ENCODE measurements around the gene PQBP1.

Gene PQBP1

DNA sequence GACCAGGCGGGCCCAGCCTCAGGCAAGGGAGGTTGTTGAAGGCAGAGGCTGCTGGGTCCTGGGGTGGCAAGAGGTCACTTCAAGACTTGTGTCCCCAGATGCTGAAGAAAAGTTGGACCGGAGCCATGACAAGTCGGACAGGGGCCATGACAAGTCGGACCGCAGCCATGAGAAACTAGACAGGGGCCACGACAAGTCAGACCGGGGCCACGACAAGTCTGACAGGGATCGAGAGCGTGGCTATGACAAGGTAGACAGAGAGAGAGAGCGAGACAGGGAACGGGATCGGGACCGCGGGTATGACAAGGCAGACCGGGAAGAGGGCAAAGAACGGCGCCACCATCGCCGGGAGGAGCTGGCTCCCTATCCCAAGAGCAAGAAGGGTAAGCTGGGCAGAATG is 4.4 kb downstream of the PQBP1 start:
- DNase-seq (ENCODE audit: low read depth in 3 of 3): no peak

DNA sequence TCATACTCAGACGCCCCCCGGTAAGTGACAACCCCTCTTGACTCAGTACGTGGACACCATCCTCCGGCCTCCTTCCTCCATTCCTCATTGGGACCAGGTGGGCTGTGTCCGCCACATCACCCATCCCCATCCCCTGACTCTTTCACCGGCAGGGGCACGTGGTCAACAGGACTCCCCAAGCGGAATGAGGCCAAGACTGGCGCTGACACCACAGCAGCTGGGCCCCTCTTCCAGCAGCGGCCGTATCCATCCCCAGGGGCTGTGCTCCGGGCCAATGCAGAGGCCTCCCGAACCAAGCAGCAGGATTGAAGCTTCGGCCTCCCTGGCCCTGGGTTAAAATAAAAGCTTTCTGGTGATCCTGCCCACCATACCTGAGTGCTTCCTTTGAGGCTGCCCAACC is 5.0 kb downstream of the PQBP1 start:
- no peak for DNase-seq (ENCODE audit: low read depth in 3 of 3)

DNA sequence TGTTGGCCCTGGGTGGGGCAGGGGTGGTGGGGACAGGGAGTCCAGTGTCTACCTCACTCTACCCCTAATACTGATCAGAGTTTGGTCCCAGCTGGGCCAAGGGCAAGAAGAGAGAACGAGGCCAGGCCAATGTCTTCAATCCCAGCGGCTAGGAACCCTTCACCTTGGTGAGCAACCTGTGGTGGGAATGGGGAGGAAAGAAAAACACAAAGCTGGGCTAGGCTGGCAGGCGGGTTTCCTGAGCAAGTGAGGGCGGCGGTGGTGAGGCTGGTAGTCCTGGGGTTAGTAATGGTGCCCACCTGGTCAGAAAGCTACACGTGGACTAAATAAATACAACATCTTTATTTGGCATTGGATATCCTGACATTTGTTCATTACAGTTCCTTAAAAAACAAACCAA is 5.6 kb downstream of the PQBP1 start:
- DNase-seq (ENCODE audit: low read depth in 3 of 3): no peak

DNA sequence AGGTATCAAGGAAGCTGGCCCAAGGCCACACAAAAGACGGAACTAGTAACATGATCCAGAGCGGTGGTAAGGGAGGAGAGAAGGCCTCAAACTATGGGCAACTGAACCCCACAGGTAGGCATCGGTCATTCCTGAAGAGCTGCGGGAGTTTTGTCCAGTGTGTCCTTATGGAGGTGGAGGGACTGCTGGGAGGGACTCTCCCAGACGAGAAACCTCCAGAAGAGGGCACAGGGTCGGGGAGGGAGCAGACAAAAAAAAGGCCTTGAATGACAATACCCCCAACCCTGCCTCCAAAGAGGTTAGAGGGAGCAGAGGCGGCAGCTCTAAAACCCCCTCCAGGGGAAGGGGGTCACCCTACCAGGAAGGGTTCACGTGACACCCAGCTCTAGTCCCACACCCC is 6.5 kb downstream of the PQBP1 start:
- no peak for DNase-seq (ENCODE audit: low read depth in 3 of 3)

DNA sequence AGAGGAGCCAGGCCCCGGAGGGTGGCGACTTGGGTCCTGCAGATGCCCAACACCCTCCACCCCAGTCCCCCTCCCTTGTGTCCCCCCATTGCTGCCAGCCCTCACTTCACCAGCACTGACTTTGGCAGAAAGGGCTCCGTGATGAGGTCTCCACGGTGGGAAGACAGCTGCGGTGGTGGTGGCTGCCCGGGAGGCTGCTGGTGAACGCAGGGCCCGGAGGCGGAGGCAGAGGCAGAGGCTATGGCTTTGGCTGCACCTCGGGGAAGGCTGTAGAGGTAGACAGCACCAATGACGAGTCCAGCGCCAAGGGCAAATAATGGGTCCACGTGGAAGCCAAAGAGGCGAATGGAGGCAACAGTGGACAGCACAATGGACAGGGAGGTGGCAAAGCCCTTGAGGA is 6.9 kb downstream of the PQBP1 start:
- DNase-seq (ENCODE audit: low read depth in 3 of 3): no peak

DNA sequence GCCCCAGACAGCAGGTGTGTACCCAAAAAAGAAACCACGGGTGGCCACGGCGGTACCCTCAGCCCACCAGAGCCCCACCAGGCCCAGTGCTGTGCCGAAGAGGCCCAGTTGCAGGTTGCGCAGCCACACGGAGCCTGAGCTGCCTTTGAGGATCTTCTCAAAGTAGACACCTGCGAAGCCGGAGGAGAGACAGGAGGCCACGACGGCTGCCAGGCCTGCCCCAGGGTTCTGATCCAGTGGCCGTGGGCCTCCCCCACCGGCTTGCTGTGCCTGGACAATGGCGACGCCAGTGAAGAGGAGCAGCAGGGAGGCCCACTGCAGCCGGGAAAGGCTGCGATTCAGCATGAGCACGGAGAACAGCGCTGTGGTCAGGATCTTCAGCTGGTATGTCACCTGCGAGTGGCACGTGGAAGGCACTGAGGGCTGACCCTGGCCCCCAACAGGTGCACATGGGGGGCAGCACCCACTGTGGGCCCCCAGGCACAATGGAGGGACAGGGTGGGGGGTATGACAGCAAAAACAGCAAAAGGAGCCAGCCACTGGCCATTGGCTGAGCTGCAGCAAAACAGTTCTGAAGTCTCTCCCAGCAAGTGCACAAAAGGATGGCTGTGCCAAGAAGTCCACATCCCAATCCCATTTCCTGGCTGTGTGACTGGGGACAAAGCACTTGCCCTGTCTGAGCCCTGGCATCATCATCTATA is 7.5 kb downstream of the PQBP1 start:
- DNase-seq (ENCODE audit: low read depth in 3 of 3): no peak

DNA sequence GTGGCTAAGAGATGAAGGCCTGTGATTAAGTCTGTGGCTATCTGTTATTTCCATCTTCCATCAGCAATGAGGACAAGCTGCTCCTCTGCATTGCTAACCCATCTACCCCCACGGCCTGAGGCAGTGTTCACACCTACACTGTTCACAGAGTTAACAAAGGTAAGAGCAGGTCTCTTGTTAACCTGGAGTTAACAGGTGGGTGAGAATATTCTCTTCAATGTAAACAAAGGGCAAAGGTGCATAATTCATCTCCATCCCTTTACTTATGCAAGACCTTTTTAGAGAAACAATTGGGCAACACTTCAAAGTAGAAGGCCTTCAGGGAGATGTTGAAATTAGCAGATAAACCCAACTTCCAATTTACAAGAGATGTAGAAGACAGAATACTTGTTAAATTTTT is 10.9 kb downstream of the PQBP1 start:
- no peak for DNase-seq (ENCODE audit: low read depth in 3 of 3)

DNA sequence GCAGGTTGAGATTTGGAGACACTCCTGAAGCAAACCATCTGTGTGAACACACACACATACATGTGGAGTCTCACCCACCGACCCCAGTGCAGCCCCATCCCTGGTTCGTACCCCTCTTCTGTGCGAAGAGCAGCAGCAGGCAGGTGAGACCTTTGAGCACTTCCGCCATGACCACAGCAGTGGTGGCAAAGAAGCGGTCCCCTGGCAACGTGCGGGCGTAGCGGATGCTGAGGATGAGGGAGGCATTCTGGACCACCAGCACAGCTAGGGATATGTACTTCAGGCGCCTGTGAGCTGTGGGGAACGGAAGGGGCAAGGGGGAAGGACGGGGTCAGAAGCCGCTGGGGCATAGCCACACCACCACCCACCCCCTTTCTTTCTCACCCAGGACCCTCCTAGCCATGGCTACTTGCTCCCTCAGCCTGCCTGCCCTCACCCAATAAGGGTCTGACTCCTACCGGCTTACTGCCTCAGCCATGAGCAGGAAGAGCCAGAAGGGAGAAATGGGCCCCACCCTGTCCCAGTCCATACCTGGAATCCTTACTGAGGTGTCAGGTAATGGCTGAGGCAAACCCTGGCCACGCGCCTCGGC is 12.1 kb downstream of the PQBP1 start:
- no peak for DNase-seq (ENCODE audit: low read depth in 3 of 3)

DNA sequence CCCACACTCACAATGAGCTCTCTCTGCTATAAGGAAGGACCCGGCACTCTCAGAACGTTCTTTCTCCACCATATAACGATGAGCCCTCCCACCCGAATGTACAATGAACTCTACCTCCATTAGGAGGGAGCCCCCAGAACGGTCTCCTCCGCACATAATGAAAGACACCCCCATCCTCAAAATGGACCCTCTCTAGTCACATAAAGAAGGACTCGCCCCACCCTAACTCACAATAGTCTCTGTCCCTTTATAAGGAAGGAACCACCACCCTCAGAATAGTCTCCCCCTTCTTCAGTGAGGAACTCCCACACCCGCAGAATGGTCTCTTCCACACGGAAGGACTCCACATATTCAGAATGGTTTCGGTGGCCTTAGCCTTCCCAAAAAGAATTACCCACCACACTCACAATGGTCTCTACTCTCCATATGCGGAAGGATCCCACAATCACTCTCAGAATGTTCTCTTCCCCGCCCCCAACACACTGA is 13.2 kb downstream of the PQBP1 start:
- no peak for DNase-seq (ENCODE audit: low read depth in 3 of 3)

DNA sequence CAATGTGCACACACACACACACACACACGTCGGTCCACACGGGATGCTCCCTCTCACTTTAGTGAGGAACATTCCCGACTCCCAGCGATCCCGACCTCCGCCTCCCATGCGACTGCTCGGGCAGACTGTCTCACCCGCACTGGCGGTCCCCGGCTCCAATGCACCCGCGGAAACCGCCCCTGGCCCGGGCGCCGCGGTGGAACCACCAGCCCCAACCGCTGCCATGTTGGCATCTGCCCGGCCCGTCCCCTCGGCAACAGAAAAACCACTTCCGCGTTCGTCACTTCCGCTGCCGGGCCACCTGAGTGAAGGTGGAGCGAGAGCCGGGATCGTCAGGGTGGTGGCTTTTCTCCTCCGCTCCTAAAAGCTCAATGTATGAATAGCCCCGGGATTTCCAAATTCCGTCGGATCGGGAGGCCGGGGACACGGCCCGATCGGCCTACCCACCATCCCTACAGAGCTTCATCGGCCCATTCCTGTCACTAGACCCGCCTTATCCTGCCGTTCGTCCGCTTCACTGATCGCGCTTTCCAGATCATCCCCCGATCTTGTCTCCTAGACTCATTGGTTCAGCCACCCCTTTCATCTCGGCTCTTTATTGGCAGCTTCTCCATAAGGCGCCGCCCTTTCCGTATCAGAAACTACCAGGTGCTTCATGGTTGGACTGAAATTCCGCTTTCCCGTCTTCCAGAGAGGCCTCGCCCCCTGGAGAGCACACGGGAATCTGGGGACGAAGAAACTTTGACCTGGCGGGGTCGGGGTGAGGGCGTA is 13.9 kb downstream of the PQBP1 start, which contains the start of gene SLC35A2:
Gene SLC35A2 (minus strand): TSS at position 235 of the 771 bp plus-strand sequence. CDS start 10 bp downstream, at position 225.
- peak; percentile 71 to 74 (median 72) for DNase-seq (ENCODE audit: low read depth in 3 of 3)

DNA sequence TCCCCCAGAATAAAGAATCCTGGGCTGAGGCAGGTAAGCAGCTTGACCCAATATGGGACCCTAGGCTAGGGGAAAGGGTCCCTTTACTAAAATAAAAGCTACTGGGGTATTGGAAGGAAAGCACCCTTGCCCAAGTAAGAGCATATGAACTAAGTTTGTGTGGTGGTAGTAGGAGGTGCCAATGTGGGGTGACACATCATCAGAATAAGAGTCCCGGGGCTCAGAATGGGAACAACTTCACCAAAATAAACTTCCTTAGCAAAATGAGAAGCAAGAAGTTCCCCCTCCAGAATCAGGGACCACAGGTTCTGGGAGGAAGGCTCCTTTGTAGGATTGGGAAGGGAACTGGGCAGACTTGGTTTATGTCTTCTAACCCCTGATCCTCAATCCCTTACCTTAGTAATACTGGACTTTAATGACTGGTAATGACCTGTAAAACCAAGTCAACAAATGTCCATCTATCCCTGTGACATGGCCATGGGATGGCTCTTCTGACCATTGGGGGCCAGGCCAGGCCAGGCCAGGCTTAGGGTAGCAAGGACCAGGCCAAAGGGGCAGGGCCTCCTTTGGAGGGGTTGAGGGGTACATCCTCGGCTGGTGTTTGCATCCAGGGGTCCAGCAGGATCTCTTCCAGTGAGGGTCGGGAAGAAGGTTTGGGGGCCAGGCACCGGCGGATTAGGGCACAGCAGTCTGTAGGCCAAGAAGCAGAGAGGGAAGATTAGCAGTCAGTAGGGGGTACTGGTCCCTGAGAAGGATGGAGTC is 16.1 kb downstream of the PQBP1 start:
- no peak for DNase-seq (ENCODE audit: low read depth in 3 of 3)

DNA sequence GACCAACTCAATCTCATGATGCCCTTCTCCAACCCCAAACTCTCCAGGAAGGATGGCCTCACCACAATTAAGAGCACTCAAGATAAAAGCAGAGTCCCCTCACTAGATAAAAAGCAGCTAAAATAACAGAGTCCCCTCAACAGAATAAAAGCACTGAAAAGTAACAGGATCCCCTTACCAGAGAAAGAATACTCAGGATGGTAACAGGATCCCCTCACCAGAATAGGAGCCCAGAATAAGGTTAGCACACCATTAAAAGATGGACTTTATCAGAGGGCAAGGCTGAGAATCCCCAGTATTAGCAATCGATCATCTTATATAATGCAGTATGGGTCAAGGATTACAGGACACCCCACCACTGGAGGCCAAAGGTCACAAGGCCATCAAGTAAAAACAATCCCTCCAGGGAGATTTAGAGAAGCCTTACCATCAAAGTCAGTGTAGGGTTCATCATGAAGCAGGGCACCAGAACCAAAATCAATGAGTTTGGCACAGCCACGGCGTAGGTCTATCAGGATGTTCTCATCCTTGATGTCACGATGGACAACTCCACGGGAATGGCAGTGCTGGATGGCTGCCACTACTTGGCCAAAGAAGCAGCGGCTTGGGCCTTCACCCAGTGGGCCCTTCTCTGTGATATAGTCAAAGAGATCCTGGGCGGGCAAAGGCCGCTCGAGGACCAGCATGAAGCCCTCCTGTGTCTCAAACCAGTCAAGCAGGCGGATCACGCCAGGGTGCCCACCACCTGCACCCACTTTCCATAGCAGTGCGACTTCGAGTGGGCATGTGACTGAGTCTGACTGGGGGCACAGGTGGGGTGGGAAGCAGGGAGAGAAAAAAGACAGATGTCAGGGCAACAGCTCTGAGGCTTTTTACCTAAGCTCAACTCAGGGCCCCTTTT is 17.1 kb downstream of the PQBP1 start:
- DNase-seq (ENCODE audit: low read depth in 3 of 3): no peak

DNA sequence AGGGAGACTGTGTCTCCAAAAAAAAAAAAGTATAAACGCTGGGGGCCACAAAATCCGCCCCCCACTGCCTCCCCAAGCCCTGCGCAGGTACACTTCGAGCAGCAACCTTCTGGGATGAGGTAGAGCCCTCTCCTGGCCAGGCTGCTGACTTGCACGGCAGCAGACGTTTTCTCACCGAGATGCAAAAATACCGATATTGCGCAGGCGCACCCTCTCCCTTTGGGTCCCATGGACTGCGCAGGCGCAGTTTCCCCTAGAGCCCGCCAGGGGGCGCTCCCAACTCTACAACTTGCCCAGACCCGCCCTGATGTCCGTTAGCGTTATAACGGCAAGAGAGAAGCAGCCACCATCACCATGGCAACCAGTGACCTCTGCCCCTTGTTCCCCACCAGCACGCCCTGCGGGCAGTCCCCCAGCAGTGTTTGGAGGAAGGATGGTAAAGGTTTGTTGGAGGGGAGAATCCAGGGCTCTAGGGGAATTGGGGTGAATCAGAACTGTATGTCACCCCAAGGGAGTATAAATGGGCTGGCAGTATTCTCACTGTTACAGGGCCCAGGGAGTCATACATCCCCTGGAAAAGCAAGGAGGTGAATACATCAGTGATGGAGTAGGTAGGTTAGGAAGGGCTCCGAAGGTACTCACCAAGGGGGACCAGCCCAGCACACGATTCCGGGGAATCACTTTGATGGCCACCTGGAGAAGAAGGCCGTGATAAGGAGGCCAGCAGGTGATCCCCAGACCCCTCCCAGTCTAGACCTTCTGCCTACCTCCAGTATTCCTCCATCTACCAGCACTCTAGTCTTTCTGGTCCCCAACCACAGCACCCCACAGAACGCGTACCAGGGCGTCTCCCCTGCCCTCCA is 19.6 kb downstream of the PQBP1 start:
- peak; percentile 63 to 78 (median 68) for DNase-seq (ENCODE audit: low read depth in 3 of 3)

DNA sequence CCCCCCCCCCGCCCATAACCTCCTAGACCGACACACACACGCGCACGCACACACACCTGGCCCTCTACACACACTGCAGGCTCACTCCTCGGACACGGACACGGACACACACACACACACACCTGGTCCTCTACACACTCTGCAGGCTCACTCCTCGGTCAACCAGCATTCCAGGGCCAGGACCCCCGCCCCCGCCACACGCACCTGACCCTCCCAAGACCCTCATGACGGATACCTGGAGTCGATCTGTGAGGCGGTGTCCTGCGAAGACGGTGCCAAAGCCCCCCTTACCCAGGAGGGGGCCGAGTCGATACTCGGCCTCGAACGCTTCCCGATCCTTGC is 20.5 kb downstream of the PQBP1 start:
- DNase-seq (ENCODE audit: low read depth in 3 of 3): no peak

DNA sequence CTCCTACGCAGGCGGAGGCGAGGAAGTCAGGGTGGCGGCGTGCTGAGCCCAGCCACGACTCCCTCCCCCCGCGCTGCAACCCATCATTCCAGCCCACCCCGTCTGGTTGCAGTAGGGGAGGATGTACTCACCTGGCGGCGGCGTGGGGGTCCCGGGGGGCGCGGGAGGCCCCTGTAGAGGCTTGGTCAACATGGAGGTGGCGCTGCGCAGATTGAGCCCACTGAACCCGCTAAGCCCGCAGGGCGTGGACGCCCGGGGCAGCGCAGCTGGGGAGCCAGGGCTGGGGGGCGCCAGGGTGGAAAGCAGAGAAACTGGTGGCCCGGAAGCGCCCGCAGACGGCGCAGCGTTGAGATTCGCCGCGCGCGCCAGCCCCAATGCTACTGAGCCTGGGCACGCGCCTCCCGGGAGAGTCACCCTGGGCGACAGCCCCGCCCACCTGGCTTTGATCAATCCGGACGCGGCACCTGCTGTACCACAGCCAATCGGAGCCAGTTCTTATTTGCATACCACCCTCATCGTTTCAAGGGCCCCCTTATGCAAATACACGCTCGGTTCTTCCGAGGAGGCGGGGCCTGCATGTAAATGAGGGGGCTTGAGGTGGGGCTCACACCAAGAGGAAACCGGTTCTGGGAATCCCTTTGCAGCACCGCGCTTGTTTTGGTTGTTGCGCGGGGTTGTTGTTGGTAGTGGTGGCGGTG is 21.1 kb downstream of the PQBP1 start, which contains the start of gene PIM2:
Gene PIM2 (minus strand): TSS at position 382 of the 698 bp plus-strand sequence. CDS start 190 bp downstream, at position 192.
- DNase-seq (ENCODE audit: low read depth in 3 of 3): peak; percentile 71 to 90 (median 78)

DNA sequence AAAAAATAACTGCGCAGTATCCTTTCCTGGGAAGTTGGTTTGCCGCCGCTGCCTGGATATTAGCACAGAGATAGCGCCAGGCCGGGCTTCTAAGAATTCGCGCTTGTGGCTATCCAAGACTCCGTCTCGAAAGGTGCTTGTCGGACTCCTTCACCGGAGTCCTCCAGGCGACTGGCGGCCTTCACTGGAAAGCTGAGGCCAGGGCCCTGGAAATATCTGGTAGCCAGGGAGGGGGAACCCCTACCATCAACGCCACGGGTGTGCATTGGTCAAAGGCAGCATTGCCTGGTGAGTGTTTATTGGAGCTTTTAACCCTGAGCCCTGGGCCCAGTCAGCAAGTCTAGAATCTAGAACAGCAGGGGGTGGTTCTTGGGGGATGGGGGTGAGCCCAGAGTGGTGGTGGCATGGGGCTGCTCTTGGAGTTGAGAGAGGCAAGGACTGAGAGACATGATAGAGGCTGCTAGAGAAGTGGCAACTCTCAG is 21.7 kb downstream of the PQBP1 start:
- DNase-seq (ENCODE audit: low read depth in 3 of 3): no peak

DNA sequence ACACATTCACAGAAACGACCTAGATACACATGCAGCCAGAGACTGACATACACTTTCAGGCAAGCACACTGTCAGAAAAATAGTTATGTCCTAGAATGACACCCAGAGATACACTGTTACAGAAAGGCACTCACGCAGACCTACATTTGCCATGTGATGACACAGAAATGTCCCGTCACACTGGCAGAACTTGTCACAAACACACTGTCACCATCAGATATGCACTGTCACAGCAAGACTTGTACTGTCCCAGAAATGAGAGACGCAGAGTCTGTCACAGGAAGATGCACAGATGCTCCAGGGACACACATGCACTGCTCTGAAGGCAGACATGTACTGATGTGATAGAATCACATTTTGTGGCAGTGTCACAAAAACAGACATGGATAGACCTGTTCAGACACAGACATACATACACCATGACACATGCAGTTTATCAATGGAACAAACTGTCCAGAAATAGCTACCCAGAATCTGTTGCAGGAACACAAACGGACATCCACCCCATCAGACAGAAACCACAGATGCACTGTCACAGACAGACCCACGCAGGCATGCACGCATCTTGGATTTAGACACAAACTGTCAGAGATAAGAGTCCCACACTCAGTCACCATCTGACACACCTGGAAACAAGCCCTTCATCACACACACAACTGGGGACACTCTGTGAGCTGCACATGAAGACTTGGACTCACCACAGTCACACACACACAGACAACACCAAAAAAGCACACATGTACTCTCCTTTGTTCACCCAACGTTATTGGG is 22.4 kb downstream of the PQBP1 start:
- no peak for DNase-seq (ENCODE audit: low read depth in 3 of 3)

DNA sequence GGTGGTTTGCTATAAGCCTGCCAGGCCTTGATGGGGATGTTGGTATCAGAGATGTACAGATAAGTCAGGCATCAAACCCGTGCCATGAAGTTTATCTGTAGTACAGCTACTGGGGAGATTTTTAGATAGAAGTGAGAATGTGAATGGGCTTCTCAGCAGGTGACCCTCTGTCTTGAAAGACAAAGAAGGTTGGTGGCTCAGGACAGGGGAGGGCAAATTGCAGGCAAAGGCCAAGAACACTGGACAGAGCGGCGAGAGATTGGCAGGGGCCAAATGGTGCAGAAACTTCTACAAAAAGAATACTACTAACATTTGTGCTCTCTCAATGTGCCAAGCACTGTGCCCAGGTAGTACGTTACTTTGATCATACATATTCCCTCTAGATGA is 23.0 kb downstream of the PQBP1 start:
- no peak for DNase-seq (ENCODE audit: low read depth in 3 of 3)
